CD14-positive monocyte (primary cell): ENCODE results near the gene PRELID3B. TPM values are rescaled to one million over a fixed set of nuclear protein-coding genes. Genes with fewer than 3 reads are reported as not detected.

Experiments used
- DNase-seq, 3 donors: peaks; one replicate each; pipeline ENCODE4 v3.0.0-alpha.2; 2011 to 2022
- H2AFZ ChIP-seq: 2 replicates; pipeline ENCODE4 v1.6.0; 2012; ENCODE audit warnings: mild to moderate bottlenecking, low read depth, low read length, inconsistent platforms; ENCODE audit not compliant: insufficient read depth, poor library complexity, severe bottlenecking
- H3K27ac ChIP-seq, 2 donors: 1 replicate in 1 of 2; 2 replicates in 1 of 2; pipeline ENCODE4 v1.5.1; 2012 to 2013; ENCODE audit warnings: low read length in 2 of 2, control low read depth in 1 of 2, inconsistent platforms in 1 of 2, low read depth in 1 of 2, mild to moderate bottlenecking in 1 of 2
- H3K27me3 ChIP-seq, 2 donors: one replicate each; pipeline versions ENCODE4 v1.6.0 to v1.6.1; 2011 to 2013; ENCODE audit warnings: low read length in 2 of 2; ENCODE audit not compliant: control insufficient read depth in 2 of 2, insufficient read depth in 2 of 2
- H3K36me3 ChIP-seq, 2 donors: replicated peaks in 1 of 2; 1 replicate in 1 of 2; 2 replicates in 1 of 2; pipeline versions ENCODE4 v1.5.1 to v1.6.1; 2012 to 2013; ENCODE audit warnings: low read length in 2 of 2, control low read depth in 1 of 2, inconsistent platforms in 1 of 2, mild to moderate bottlenecking in 1 of 2; ENCODE audit not compliant: insufficient read depth in 2 of 2, control insufficient read depth in 1 of 2
- H3K4me1 ChIP-seq, 2 donors: 1 replicate in 1 of 2; 2 replicates in 1 of 2; pipeline versions ENCODE4 v1.5.1 to v1.6.1; 2012 to 2013; ENCODE audit warnings: low read length in 2 of 2, control low read depth in 1 of 2, inconsistent platforms in 1 of 2, mild to moderate bottlenecking in 1 of 2, moderate library complexity in 1 of 2; ENCODE audit not compliant: insufficient read depth in 2 of 2, control insufficient read depth in 1 of 2
- H3K4me2 ChIP-seq: replicated peaks from 2 replicates; pipeline ENCODE3; 2012; ENCODE audit warnings: low read length, moderate library complexity, mild to moderate bottlenecking; ENCODE audit not compliant: poor library complexity, severe bottlenecking; ENCODE audit errors: extremely low read depth
- H3K4me3 ChIP-seq, 3 experiments: fragments of 200-600 bp in 1 of 3; sonication (generic) in 1 of 3; replicated peaks in 1 of 3; 1 replicate in 2 of 3; 2 replicates in 1 of 3; pipeline ENCODE4 v1.5.1; 2011 to 2013; ENCODE audit warnings: low read length in 3 of 3, mild to moderate bottlenecking in 3 of 3, control low read depth in 2 of 3, low read depth in 2 of 3, inconsistent platforms in 1 of 3, moderate library complexity in 1 of 3
- H3K79me2 ChIP-seq: 2 replicates; pipeline ENCODE4 v1.6.0; 2012; ENCODE audit warnings: mild to moderate bottlenecking, control low read depth, inconsistent platforms, low read length, moderate library complexity; ENCODE audit not compliant: insufficient read depth
- H3K9ac ChIP-seq: 2 replicates; pipeline ENCODE4 v1.6.0; 2017; ENCODE audit warnings: low read length, mild to moderate bottlenecking; ENCODE audit not compliant: insufficient read depth, poor library complexity, severe bottlenecking
- H3K9me3 ChIP-seq, 2 donors: replicated peaks in 1 of 2; 1 replicate in 1 of 2; 2 replicates in 1 of 2; pipeline versions ENCODE4 v1.5.1 to v1.6.1; 2012 to 2013; ENCODE audit warnings: low read length in 2 of 2, control low read depth in 1 of 2; ENCODE audit not compliant: control insufficient read depth in 1 of 2, insufficient read depth in 1 of 2
- H4K20me1 ChIP-seq: 2 replicates; pipeline ENCODE4 v1.6.0; 2012; ENCODE audit warnings: mild to moderate bottlenecking, low read length, control low read depth, moderate library complexity; ENCODE audit not compliant: insufficient read depth
- H3K27ac Mint-ChIP-seq, 7 donors: one replicate each; pipeline ENCODE4 v1.8.0; 2020; ENCODE audit warnings: mild to moderate bottlenecking in 7 of 7, mixed read lengths in 7 of 7, moderate library complexity in 6 of 7, inconsistent platforms in 2 of 7
- H3K27me3 Mint-ChIP-seq, 3 donors: one replicate each; pipeline ENCODE4 v1.8.0; 2021 to 2022; ENCODE audit warnings: low read depth in 3 of 3, mild to moderate bottlenecking in 3 of 3, mixed read lengths in 3 of 3, moderate library complexity in 3 of 3, inconsistent platforms in 1 of 3
- H3K36me3 Mint-ChIP-seq, 2 donors: one replicate each; pipeline ENCODE4 v1.8.0; 2020; ENCODE audit warnings: mixed read lengths in 2 of 2, inconsistent platforms in 1 of 2, mild to moderate bottlenecking in 1 of 2
- H3K4me1 Mint-ChIP-seq: one replicate; pipeline ENCODE4 v1.8.0; 2020; ENCODE audit warnings: mild to moderate bottlenecking, mixed read lengths
- H3K4me3 Mint-ChIP-seq, 2 donors: one replicate each; pipeline ENCODE4 v1.8.0; 2020; ENCODE audit warnings: mild to moderate bottlenecking in 2 of 2, mixed read lengths in 2 of 2, moderate library complexity in 1 of 2
- H3K9me3 Mint-ChIP-seq, 7 donors: one replicate each; pipeline ENCODE4 v1.8.0; 2020 to 2022; ENCODE audit warnings: mixed read lengths in 7 of 7, mild to moderate bottlenecking in 6 of 7, moderate library complexity in 6 of 7, inconsistent platforms in 2 of 7
- CTCF ChIP-seq: fragments of 200-600 bp; IDR thresholded peaks from one replicate; pipeline ENCODE4 v1.8.0; 2022; ENCODE audit warnings: antibody characterized with exemption, mild to moderate bottlenecking
- WGBS: methylation state at CpG from one replicate; pipeline ENCODE4 v1.1.5; 2013; ENCODE audit warnings: missing lambda C conversion rate; ENCODE audit not compliant: insufficient coverage; 5-methylcytosine and 5-hydroxymethylcytosine counted together
- intact Hi-C, 2 donors: fragments of 100-400 bp; cut with micrococcal nuclease; formaldehyde crosslinking; loops; one replicate each; pipeline versions ENCODE4 v1.15.0 to v1.15.1; 2023
- polyA plus RNA-seq, 3 donors: library from polyadenylated mRNA; depleted of rRNA in 1 of 3; unstranded in 2 of 3; stranded (reverse) in 1 of 3; fragments of 300-500 nt in 2 of 3; fragments of >200 nt in 1 of 3; fragmentation: Illumina TruSeq in 2 of 3; gene quantifications; 1 replicate in 2 of 3; 2 replicates in 1 of 3; pipeline ENCODE4 v1.2.3, GENCODE V29; 2012 to 2021

PRELID3B gene
- polyA plus RNA-seq, 3 donors = 16.9 to 21.0 (median 20.1) TPM

- H4K20me1 ChIP-seq = peaks cover 50% of the 10 kb centered on the region
- TF ChIP-seq CTCF = no peak
- Mint-ChIP-seq H3K4me3 (peak overlapping the region; percentile 94 to 97), H3K36me3 (peaks cover 64 to 67% of the 10 kb centered on the region in 2 donors), H3K27ac (peak overlapping the region; percentile 93 to 99 (median 97)), H3K4me1 (peaks cover 49% of the 10 kb centered on the region), H3K9me3 (no peaks in the 10 kb centered on the region), H3K27me3 (peaks cover 0 to 2% (median 0%) of the 10 kb centered on the region in 3 donors)
- H3K4me2 ChIP-seq = peak overlapping the region; percentile 78
- peaks cover 51 to 69% of the 10 kb centered on the region in 2 donors for H3K36me3 ChIP-seq
- H3K4me3 ChIP-seq = peak overlapping the region; percentile 52 to 83 (median 79)
- WGBS = 19% methylated on average over 7 of the region's 13 CpGs
- H3K9ac ChIP-seq = peak overlapping the region; percentile 83
- DNase-seq = no peak
- H3K4me1 ChIP-seq = peaks cover 23 to 41% of the 10 kb centered on the region in 2 donors
- peak overlapping the region; percentile 78 to 88 for H3K27ac ChIP-seq
- H3K79me2 ChIP-seq = peaks cover 56% of the 10 kb centered on the region
- intact Hi-C loops = loop anchor here (2.0 to 10.0 kb wide), 5 partner anchors 23 to 139 kb away; partner anchors contain the start of gene NELFCD (in 1 of the 2)
- no peaks in the 10 kb centered on the region for H3K27me3 ChIP-seq
- H3K9me3 ChIP-seq = no peaks in the 10 kb centered on the region
- H2AFZ ChIP-seq = peak overlapping the region; percentile 82
These were observed 11.0 kb downstream of the PRELID3B start for GRCh38 chr20:59031564-59032022.

GRCh38 chr20:59030911-59031563 lies 11.5 kb downstream of the PRELID3B start:
- peaks cover 64 to 66% of the 10 kb centered on the region in 2 donors for H3K36me3 Mint-ChIP-seq
- H3K27me3 ChIP-seq = no peaks in the 10 kb centered on the region
- peak overlapping the region; percentile 83 for H3K9ac ChIP-seq
- no peaks in the 10 kb centered on the region for H3K9me3 Mint-ChIP-seq
- WGBS = 83% methylated on average over 4 of the region's 7 CpGs
- no peaks in the 10 kb centered on the region for H3K9me3 ChIP-seq
- H3K4me3 ChIP-seq = peak overlapping the region; percentile 52 to 83 (median 79)
- H3K4me3 Mint-ChIP-seq = peak overlapping the region; percentile 94 to 97
- peak overlapping the region in 1 of 2 donors; percentile 88 for H3K27ac ChIP-seq
- peaks cover 0 to 2% (median 0%) of the 10 kb centered on the region in 3 donors for H3K27me3 Mint-ChIP-seq
- H3K4me1 ChIP-seq = peaks cover 23 to 41% of the 10 kb centered on the region in 2 donors
- no peak for TF ChIP-seq CTCF
- H3K4me2 ChIP-seq = peak overlapping the region; percentile 78
- peaks cover 55% of the 10 kb centered on the region for H4K20me1 ChIP-seq
- peak overlapping the region in 6 of 7 donors; percentile 93 to 99 (median 96) for H3K27ac Mint-ChIP-seq
- intact Hi-C loops = loop anchor here (5.0 to 10.0 kb wide), 3 partner anchors 46 to 139 kb away; partner anchors contain the start of gene NELFCD (in 1 of the 2)
- H3K36me3 ChIP-seq = peaks cover 48 to 69% of the 10 kb centered on the region in 2 donors
- no peak overlapping the region for H2AFZ ChIP-seq
- peaks cover 50% of the 10 kb centered on the region for H3K4me1 Mint-ChIP-seq
- H3K79me2 ChIP-seq = peaks cover 61% of the 10 kb centered on the region
- DNase-seq = no peak
